ENCODE data around the gene LCN1.
"Not testable (repeated sequence)": the region's sequence is repeated elsewhere in the genome, so short reads cannot be mapped to it uniquely, and the experiment has no call there.

The LCN1 gene

DNA sequence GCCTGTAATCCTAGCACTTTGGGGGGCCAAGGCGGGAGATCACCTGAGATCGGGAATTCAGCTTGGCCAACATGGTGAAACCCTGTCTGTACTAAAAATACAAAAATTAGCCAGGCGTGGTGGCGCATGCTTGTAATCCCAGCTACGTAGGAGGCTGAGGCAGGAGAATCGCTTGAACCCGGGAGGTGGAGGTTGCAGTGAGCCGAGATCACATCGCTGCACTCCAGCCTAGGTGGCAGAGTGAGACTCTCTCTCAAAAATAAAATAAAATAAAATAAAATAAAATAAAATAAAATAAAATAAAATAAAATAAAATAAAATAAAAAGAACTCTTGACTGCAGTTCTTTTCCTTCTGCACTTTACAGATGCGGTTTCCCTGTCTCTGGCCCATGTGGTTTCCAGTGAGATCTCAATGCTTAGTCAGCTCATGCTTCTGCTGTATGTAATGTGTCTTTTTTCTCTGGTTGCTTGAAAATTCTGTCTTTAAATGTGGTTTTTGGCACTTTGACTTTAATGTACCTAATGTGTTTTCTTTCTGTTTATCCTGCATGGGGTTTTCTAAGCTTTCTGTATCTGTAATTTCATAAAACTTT lies 7.7 kb downstream of the LCN1 start:
- H3K9me3 ChIP-seq (ENCODE audit: control insufficient read depth in 2 of 2, low read length in 2 of 2); H3K4me3 ChIP-seq (ENCODE audit: low read length in 2 of 2): not testable (repeated sequence)

DNA sequence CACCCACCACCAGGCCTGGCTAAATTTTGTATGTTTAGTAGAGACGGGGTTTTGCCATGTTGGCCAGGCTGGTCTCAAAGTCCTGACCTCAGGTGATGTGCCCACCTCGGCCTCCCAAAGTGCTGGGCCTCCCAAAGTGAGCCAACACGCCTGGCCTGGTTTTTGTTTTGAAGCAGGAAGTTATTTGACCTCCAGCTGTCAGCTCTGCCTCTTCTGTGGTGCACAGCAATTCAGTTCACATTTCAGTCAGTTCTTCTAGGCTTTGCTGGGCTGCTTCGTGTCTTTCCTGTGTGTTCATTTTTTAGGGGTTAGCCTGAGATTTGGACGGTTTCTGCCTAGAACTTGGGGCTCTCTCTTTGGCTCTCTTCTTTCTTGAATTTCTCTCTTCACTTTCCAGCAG lies 8.9 kb downstream of the LCN1 start:
- H3K27me3 ChIP-seq (ENCODE audit: control insufficient read depth in 1 of 2, insufficient read depth in 2 of 2, low read length in 2 of 2), result peaks cover 5 to 11% of the 10 kb centered on the region in 2 donors
- H3K4me3 ChIP-seq (ENCODE audit: low read length in 2 of 2), result no peak overlapping the region
- H3K4me1 ChIP-seq (ENCODE audit: control insufficient read depth, insufficient read depth, low read length), result no peaks in the 10 kb centered on the region
- no peaks in the 10 kb centered on the region for H3K9me3 ChIP-seq (ENCODE audit: control insufficient read depth in 2 of 2, low read length in 2 of 2)
- no peaks in the 10 kb centered on the region for H3K36me3 ChIP-seq (ENCODE audit: control insufficient read depth in 2 of 2, insufficient read depth in 2 of 2, low read length in 2 of 2)
- no peak overlapping the region for H3K27ac ChIP-seq (ENCODE audit: low read length)
- no peak overlapping the region for H3K9ac ChIP-seq (ENCODE audit: low read length in 2 of 2)

More for the DNA sequence above, 7.7 kb downstream of the LCN1 start:
- H3K9ac ChIP-seq (ENCODE audit: low read length in 2 of 2); H3K36me3 ChIP-seq (ENCODE audit: control insufficient read depth in 2 of 2, insufficient read depth in 2 of 2, low read length in 2 of 2); H3K27ac ChIP-seq (ENCODE audit: low read length); H3K4me1 ChIP-seq (ENCODE audit: control insufficient read depth, insufficient read depth, low read length): not testable (repeated sequence)
- H3K27me3 ChIP-seq (ENCODE audit: control insufficient read depth in 1 of 2, insufficient read depth in 2 of 2, low read length in 2 of 2), result peaks cover 5 to 11% of the 10 kb centered on the region in 2 donors

DNA sequence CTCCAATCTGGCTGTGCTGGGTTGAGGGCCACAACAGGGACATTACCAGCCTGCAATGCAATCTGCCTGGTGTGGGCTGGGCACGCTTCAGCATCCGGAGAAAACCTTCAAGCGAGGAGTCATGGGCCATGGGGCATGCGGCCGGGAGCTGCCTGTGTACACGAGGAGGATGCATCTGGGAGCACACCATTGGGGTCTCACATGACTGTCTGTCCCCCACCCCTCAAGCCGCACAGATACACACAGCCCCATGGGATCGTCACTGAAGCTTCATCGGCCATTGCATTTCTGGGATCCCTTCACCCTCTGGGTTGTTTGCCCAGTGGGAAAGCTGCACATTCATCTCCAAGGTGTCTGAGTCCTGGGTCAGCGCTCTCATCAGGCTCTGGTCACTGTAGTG lies 9.9 kb downstream of the LCN1 start:
- Histone ChIP-seq H3K36me3 (ENCODE audit: control insufficient read depth in 2 of 2, insufficient read depth in 2 of 2, low read length in 2 of 2) (no peaks in the 10 kb centered on the region), H3K4me3 (ENCODE audit: low read length in 2 of 2) (no peak overlapping the region), H3K27ac (ENCODE audit: low read length) (no peak overlapping the region), H3K9ac (ENCODE audit: low read length in 2 of 2) (no peak overlapping the region), H3K27me3 (ENCODE audit: control insufficient read depth in 1 of 2, insufficient read depth in 2 of 2, low read length in 2 of 2) (peaks cover 5 to 11% of the 10 kb centered on the region in 2 donors), H3K9me3 (ENCODE audit: control insufficient read depth in 2 of 2, low read length in 2 of 2) (no peaks in the 10 kb centered on the region), H3K4me1 (ENCODE audit: control insufficient read depth, insufficient read depth, low read length) (no peaks in the 10 kb centered on the region)

DNA sequence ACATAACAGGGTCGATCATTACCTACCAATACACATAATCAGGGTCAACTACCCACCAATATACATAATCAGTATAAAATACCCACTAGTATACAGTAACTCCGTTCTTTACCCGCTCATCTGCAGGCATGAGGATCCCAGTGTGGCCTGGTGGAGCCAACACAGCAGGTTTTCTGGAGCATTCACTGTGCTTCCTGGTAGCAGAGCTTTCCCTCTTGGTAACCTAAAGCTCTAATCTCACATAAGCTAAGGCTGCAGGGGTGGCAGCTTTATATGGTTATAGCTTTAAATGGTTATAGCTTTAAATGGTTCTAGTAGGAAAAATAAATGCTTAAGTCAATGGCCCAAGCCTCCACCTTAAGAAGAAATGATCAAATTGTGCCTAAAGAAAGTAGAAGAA lies 11.9 kb downstream of the LCN1 start:
- no peak overlapping the region for H3K4me3 ChIP-seq (ENCODE audit: low read length in 2 of 2)

DNA sequence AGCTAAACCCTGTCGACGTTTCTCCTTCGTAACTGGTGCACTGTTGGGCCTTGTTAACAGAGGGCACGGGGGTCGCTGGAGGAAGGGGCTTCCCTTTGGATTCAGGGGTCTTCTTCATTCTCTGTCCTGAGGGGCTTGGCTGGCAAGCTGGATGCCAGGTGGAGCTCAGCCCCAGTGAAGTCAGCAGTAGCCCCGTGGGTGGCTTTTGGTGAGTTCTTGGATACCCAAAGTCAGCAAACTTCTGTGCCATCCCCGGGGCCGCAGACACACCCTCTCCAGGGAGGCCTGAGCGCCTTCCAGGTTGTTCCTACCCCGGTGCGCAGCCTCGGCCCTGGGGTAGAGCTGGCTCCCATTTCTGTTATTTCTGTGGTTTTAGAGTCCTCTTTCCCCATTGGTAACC lies 12.4 kb downstream of the LCN1 start:
- Histone ChIP-seq H3K4me1 (ENCODE audit: control insufficient read depth, insufficient read depth, low read length) (no peaks in the 10 kb centered on the region), H3K9ac (ENCODE audit: low read length in 2 of 2) (no peak overlapping the region), H3K27me3 (ENCODE audit: control insufficient read depth in 1 of 2, insufficient read depth in 2 of 2, low read length in 2 of 2) (peaks cover 5 to 10% of the 10 kb centered on the region in 2 donors), H3K27ac (ENCODE audit: low read length) (no peak overlapping the region), H3K4me3 (ENCODE audit: low read length in 2 of 2) (no peak overlapping the region), H3K36me3 (ENCODE audit: control insufficient read depth in 2 of 2, insufficient read depth in 2 of 2, low read length in 2 of 2) (no peaks in the 10 kb centered on the region), H3K9me3 (ENCODE audit: control insufficient read depth in 2 of 2, low read length in 2 of 2) (no peaks in the 10 kb centered on the region)

More for the DNA sequence above, 11.9 kb downstream of the LCN1 start:
- Histone ChIP-seq H3K27me3 (ENCODE audit: control insufficient read depth in 1 of 2, insufficient read depth in 2 of 2, low read length in 2 of 2) (peaks cover 5 to 10% of the 10 kb centered on the region in 2 donors), H3K4me1 (ENCODE audit: control insufficient read depth, insufficient read depth, low read length) (no peaks in the 10 kb centered on the region), H3K9me3 (ENCODE audit: control insufficient read depth in 2 of 2, low read length in 2 of 2) (no peaks in the 10 kb centered on the region), H3K36me3 (ENCODE audit: control insufficient read depth in 2 of 2, insufficient read depth in 2 of 2, low read length in 2 of 2) (no peaks in the 10 kb centered on the region), H3K9ac (ENCODE audit: low read length in 2 of 2) (no peak overlapping the region), H3K27ac (ENCODE audit: low read length) (no peak overlapping the region)

DNA sequence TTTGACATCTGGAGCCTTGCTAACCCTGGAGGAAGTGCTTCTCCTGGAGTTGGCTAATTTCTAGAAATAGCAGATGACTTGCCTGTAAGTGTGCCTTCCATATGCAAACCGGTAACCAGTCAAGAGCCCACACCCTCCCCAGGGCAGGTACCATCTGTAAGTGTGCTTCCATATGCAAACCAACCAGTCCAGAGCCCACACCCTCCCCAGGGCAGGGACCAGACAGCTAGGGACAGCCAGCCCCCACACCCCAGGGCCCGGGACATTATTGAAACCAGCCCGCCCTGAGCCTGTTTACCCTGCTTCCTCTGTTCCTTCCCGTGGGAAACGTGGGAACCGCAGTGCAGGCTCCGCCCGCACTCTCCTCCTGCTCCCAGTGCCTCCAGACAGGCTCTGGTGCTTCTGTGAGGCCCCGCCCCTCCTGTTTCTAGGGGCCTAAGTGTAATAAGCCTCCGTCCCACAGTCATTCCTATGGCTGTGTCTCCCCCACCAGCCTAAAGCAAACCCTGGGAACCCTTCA lies 13.0 kb downstream of the LCN1 start:
- not testable (repeated sequence) for H3K27me3 ChIP-seq (ENCODE audit: control insufficient read depth in 1 of 2, insufficient read depth in 2 of 2, low read length in 2 of 2); H3K4me1 ChIP-seq (ENCODE audit: control insufficient read depth, insufficient read depth, low read length); H3K9ac ChIP-seq (ENCODE audit: low read length in 2 of 2); H3K4me3 ChIP-seq (ENCODE audit: low read length in 2 of 2); H3K27ac ChIP-seq (ENCODE audit: low read length); H3K9me3 ChIP-seq (ENCODE audit: control insufficient read depth in 2 of 2, low read length in 2 of 2); H3K36me3 ChIP-seq (ENCODE audit: control insufficient read depth in 2 of 2, insufficient read depth in 2 of 2, low read length in 2 of 2)

DNA sequence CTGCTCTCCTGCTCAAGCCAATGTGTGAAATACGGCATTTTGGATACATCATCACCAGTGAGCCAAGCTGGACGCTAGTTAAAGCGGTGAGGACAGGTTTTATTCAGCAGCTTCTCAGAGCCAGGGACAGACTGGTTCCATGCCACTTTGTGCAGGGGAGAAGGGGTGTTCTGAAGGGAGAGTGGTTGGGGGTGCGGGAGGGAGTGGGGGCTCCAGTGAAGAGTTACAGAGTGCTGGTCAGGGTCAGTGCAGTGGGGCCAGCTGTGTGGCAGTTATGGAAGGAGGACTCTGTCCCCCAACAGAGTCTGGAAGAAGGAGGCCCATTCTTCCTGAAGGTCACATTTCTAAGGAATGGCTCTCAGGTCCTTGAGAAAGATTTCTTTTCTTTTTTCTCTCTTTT lies 13.6 kb downstream of the LCN1 start:
- H3K9ac ChIP-seq (ENCODE audit: low read length in 2 of 2); H3K27me3 ChIP-seq (ENCODE audit: control insufficient read depth in 1 of 2, insufficient read depth in 2 of 2, low read length in 2 of 2); H3K9me3 ChIP-seq (ENCODE audit: control insufficient read depth in 2 of 2, low read length in 2 of 2); H3K4me1 ChIP-seq (ENCODE audit: control insufficient read depth, insufficient read depth, low read length); H3K27ac ChIP-seq (ENCODE audit: low read length); H3K36me3 ChIP-seq (ENCODE audit: control insufficient read depth in 2 of 2, insufficient read depth in 2 of 2, low read length in 2 of 2); H3K4me3 ChIP-seq (ENCODE audit: low read length in 2 of 2): not testable (repeated sequence)

DNA sequence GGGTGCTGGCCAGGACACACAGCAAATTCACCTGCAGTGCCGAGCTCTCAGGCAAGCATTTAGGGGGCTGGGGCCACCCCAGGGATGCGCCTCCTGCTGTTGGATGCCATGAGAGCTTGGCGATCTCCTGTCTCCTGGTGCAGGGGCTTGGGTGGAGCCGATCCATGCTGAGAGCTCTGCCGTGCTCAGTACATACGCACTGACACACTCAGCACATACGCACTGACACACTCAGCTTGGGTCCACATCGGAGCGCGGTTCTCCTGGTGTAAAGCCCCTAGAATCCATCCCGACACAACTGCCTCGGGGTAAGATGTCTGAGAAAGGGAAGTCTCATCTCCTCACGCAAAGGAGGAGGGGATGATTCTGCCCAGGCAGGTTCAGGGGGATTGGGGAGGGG lies 14.4 kb downstream of the LCN1 start:
- not testable (repeated sequence) for H3K27me3 ChIP-seq (ENCODE audit: control insufficient read depth in 1 of 2, insufficient read depth in 2 of 2, low read length in 2 of 2); H3K9ac ChIP-seq (ENCODE audit: low read length in 2 of 2); H3K4me3 ChIP-seq (ENCODE audit: low read length in 2 of 2); H3K4me1 ChIP-seq (ENCODE audit: control insufficient read depth, insufficient read depth, low read length); H3K27ac ChIP-seq (ENCODE audit: low read length); H3K9me3 ChIP-seq (ENCODE audit: control insufficient read depth in 2 of 2, low read length in 2 of 2); H3K36me3 ChIP-seq (ENCODE audit: control insufficient read depth in 2 of 2, insufficient read depth in 2 of 2, low read length in 2 of 2)

DNA sequence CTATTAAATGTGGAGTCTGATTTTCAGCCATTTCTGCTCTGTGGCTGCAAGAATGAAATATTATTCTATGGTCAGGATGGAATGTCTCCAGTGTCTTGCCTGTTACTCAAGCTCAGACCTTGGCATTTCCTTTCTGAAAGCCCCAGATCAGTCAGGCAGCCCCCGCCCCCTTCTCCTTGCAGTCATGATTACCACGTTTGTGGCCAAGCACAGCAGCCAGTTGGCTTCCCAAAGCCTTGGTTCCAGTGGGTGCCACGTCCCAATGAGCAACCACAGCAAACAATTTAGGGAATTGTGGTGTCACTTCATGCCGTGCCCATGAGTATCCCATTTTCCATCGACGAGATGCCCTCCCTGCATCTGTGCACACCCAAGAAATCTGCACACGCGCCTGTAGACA lies 15.0 kb downstream of the LCN1 start:
- H3K36me3 ChIP-seq (ENCODE audit: control insufficient read depth in 2 of 2, insufficient read depth in 2 of 2, low read length in 2 of 2), result no peaks in the 10 kb centered on the region
- no peak overlapping the region for H3K4me3 ChIP-seq (ENCODE audit: low read length in 2 of 2)
- H3K4me1 ChIP-seq (ENCODE audit: control insufficient read depth, insufficient read depth, low read length), result no peaks in the 10 kb centered on the region
- no peaks in the 10 kb centered on the region for H3K9me3 ChIP-seq (ENCODE audit: control insufficient read depth in 2 of 2, low read length in 2 of 2)
- H3K27me3 ChIP-seq (ENCODE audit: control insufficient read depth in 1 of 2, insufficient read depth in 2 of 2, low read length in 2 of 2), result peaks cover 2 to 4% of the 10 kb centered on the region in 2 donors
- H3K9ac ChIP-seq (ENCODE audit: low read length in 2 of 2), result no peak overlapping the region
- H3K27ac ChIP-seq (ENCODE audit: low read length), result no peak overlapping the region

DNA sequence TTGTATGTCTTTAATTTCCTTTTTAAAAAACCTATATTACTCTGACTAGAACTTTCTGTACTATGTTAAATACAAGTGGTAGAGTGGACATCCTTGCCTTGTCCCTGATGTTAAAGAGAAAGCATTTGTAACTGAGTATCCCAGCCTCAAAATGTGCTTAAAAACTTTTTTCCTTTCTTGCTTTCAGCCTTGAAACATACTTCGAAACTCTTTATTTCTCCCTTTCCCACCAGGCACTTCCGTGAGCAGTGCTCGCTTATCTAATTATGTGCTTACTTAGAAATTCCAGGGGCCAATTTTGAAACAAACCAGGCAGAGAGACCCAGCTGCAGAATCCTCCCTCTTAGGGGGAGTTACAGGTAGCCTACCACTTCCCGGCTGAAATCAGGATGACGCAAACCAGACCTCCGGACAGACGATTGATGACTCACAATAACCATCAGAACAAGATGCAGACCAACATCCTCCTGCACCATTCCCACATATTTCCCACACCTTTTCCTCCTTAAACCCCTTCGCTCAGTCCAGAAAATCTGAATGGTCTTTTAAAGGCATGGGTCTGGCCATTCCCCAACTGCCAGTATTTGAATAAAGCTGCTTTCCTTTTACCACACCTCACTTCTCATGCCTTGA lies 22.1 kb downstream of the LCN1 start:
- not testable (repeated sequence) for H3K27ac ChIP-seq (ENCODE audit: low read length); H3K27me3 ChIP-seq (ENCODE audit: control insufficient read depth in 1 of 2, insufficient read depth in 2 of 2, low read length in 2 of 2); H3K36me3 ChIP-seq (ENCODE audit: control insufficient read depth in 2 of 2, insufficient read depth in 2 of 2, low read length in 2 of 2); H3K9me3 ChIP-seq (ENCODE audit: control insufficient read depth in 2 of 2, low read length in 2 of 2); H3K9ac ChIP-seq (ENCODE audit: low read length in 2 of 2); H3K4me3 ChIP-seq (ENCODE audit: low read length in 2 of 2); H3K4me1 ChIP-seq (ENCODE audit: control insufficient read depth, insufficient read depth, low read length)

DNA sequence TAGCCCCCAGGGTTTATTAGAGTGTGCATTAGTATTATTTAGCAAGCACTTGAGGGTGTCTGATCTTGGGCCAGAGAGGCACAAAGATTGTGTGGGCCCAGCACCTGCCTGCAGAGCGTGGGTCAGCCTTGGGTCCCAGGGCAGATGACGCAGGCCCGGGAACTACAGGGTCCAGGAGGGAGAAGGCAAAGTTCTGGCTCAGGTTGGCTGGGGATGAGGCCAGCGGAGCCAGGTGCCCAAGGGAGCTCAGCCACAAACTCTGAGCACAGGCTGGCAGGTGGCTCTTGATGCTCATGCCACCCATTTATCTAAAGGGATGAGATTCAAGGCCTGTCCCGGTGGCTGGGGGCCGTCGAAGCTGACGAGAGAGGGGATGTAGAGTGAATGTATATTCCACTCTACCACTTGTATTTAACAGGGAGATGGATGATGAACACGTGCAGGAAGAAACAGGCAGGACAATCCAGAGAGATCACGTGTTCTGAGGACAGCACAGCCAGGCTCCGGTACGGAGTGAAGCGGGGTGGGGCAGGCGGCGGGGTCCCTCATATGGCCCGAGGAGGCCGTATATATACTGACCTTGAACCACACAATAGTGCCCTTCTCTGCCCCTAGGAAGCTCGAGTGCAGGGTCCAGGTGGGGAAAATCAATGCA lies 23.9 kb downstream of the LCN1 start:
- H3K4me3 ChIP-seq (ENCODE audit: low read length in 2 of 2), result no peak overlapping the region

More for the DNA sequence above, 23.9 kb downstream of the LCN1 start:
- Histone ChIP-seq H3K4me1 (ENCODE audit: control insufficient read depth, insufficient read depth, low read length) (no peaks in the 10 kb centered on the region), H3K27ac (ENCODE audit: low read length) (no peak overlapping the region), H3K36me3 (ENCODE audit: control insufficient read depth in 2 of 2, insufficient read depth in 2 of 2, low read length in 2 of 2) (no peaks in the 10 kb centered on the region), H3K9me3 (ENCODE audit: control insufficient read depth in 2 of 2, low read length in 2 of 2) (no peaks in the 10 kb centered on the region), H3K27me3 (ENCODE audit: control insufficient read depth in 1 of 2, insufficient read depth in 2 of 2, low read length in 2 of 2) (peaks cover 0 to 4% of the 10 kb centered on the region in 2 donors), H3K9ac (ENCODE audit: low read length in 2 of 2) (no peak overlapping the region)

Data from stomach smooth muscle (tissue), 2 donors.